T1000 (cell line): ENCODE measurements around the gene DDX43.
"Not testable (repeated sequence)": the region's sequence is repeated elsewhere in the genome, so short reads cannot be mapped to it uniquely, and the experiment has no call there.

Experiments
- DNase-seq: peaks from one replicate; lab custom pipeline; 2025; ENCODE audit warnings: mixed read lengths; lab: John Stamatoyannopoulos, UW

Gene DDX43

GRCh38 chr6:73394577-73395354 is at the start of gene DDX43:
Gene DDX43 (plus strand): TSS chr6:73394828. CDS start chr6:73394906, 78 bp downstream.
- DNase-seq = peak; percentile 96

GRCh38 chr6:73348550-73349204 is 46.0 kb upstream of the DDX43 start:
- DNase-seq = no peak

GRCh38 chr6:73349311-73349710 is 45.3 kb upstream of the DDX43 start:
- no peak for DNase-seq

GRCh38 chr6:73353636-73354593 is 40.7 kb upstream of the DDX43 start, which contains the start of gene DPPA5:
Gene DPPA5 (minus strand): TSS chr6:73354276. CDS start chr6:73354225, 51 bp downstream.
- DNase-seq = no peak

- no peak for DNase-seq
Observed at GRCh38 chr6:73362358-73362757, 32.3 kb upstream of the DDX43 start, which contains the start of gene KHDC3L. Gene KHDC3L (plus strand): TSS chr6:73362658. CDS start chr6:73362730, 72 bp downstream.

GRCh38 chr6:73362869-73363536 is 31.6 kb upstream of the DDX43 start:
- no peak for DNase-seq

GRCh38 chr6:73363537-73363875 is 31.1 kb upstream of the DDX43 start:
- no peak for DNase-seq

GRCh38 chr6:73364121-73364520 is 30.5 kb upstream of the DDX43 start:
- DNase-seq = no peak

GRCh38 chr6:73364549-73364948 is 30.1 kb upstream of the DDX43 start:
- no peak for DNase-seq

- no peak for DNase-seq
Observed at GRCh38 chr6:73367761-73368355, 26.8 kb upstream of the DDX43 start.

- no peak for DNase-seq
Observed at GRCh38 chr6:73368675-73369074, 26.0 kb upstream of the DDX43 start.

GRCh38 chr6:73369157-73369556 is 25.5 kb upstream of the DDX43 start:
- DNase-seq = no peak

- no peak for DNase-seq
Observed at GRCh38 chr6:73369563-73369962, 25.1 kb upstream of the DDX43 start, which contains the start of gene OOEP. Gene OOEP (minus strand): TSS chr6:73369897. CDS start chr6:73369792, 105 bp downstream.

GRCh38 chr6:73371984-73372383 is 22.6 kb upstream of the DDX43 start:
- DNase-seq = no peak

GRCh38 chr6:73372516-73372915 is 22.1 kb upstream of the DDX43 start:
- no peak for DNase-seq

- DNase-seq = no peak
Observed at GRCh38 chr6:73375216-73375615, 19.4 kb upstream of the DDX43 start.

GRCh38 chr6:73377225-73377624 is 17.4 kb upstream of the DDX43 start:
- no peak for DNase-seq

- DNase-seq = not testable (repeated sequence)
Observed at GRCh38 chr6:73381531-73381930, 13.1 kb upstream of the DDX43 start.

GRCh38 chr6:73382462-73383113 is 12.0 kb upstream of the DDX43 start:
- no peak for DNase-seq

- DNase-seq = no peak
Observed at GRCh38 chr6:73388433-73388799, 6.2 kb upstream of the DDX43 start.
